Activated T-cell treated with anti-CD3 and anti-CD28 coated beads, Interleukin-2, amount 50 U/mL, for 4 hours (primary cell): Measurements from ENCODE around the gene BLZF1. TPM values are rescaled to one million over a fixed set of nuclear protein-coding genes. Genes with fewer than 3 reads are reported as not detected.
"Not testable (repeated sequence)": the region's sequence is repeated elsewhere in the genome, so short reads cannot be mapped to it uniquely, and the experiment has no call there.

Experiments
- ATAC-seq, 2 donors: fragments of 200-7000 bp; cut with Tn5 transposase; one replicate each; pipeline ENCODE4 v1.10.0; 2021
- DNase-seq: peaks from one replicate; pipeline ENCODE4 v3.0.0-alpha.2; 2020
- H3K27me3 Mint-ChIP-seq: one replicate; pipeline ENCODE4 v1.8.0; 2021; ENCODE audit warnings: low read depth, mixed read lengths
- H3K36me3 Mint-ChIP-seq: one replicate; pipeline ENCODE4 v1.8.0; 2022; ENCODE audit warnings: mixed read lengths; ENCODE audit not compliant: insufficient read depth
- H3K4me1 Mint-ChIP-seq: one replicate; pipeline ENCODE4 v1.8.0; 2021; ENCODE audit warnings: low read depth, mixed read lengths
- H3K4me3 Mint-ChIP-seq: one replicate; pipeline ENCODE4 v1.8.0; 2021; ENCODE audit warnings: mild to moderate bottlenecking, moderate library complexity, mixed read lengths
- H3K9me3 Mint-ChIP-seq: one replicate; pipeline ENCODE4 v1.8.0; 2021; ENCODE audit warnings: mixed read lengths
- total RNA-seq, 3 donors: library from RNA; stranded (reverse); gene quantifications; one replicate each; pipeline ENCODE4 v1.2.1, GENCODE V29; 2021

The BLZF1 gene
- total RNA-seq, 3 donors from 2014 or later: 7.2 to 11.2 (median 10.9) TPM

- H3K27me3 Mint-ChIP-seq: no peaks in the 10 kb centered on the region
- H3K36me3 Mint-ChIP-seq: peaks cover 15% of the 10 kb centered on the region
Measured at GRCh38 chr1:169340882-169341281, 27.1 kb upstream of the BLZF1 start.

GRCh38 chr1:169342096-169342495, 25.9 kb upstream of the BLZF1 start:
- H3K9me3 Mint-ChIP-seq, H3K27me3 Mint-ChIP-seq, H3K4me3 Mint-ChIP-seq, H3K36me3 Mint-ChIP-seq, ATAC-seq, DNase-seq: not testable (repeated sequence)
- H3K4me1 Mint-ChIP-seq: peaks cover 14% of the 10 kb centered on the region

More at GRCh38 chr1:169340882-169341281, 27.1 kb upstream of the BLZF1 start:
- Mint-ChIP-seq H3K4me1 (peaks cover 14% of the 10 kb centered on the region), H3K9me3 (no peaks in the 10 kb centered on the region), H3K4me3 (no peak overlapping the region)
- no peak for DNase-seq
- no peak for ATAC-seq

DNA sequence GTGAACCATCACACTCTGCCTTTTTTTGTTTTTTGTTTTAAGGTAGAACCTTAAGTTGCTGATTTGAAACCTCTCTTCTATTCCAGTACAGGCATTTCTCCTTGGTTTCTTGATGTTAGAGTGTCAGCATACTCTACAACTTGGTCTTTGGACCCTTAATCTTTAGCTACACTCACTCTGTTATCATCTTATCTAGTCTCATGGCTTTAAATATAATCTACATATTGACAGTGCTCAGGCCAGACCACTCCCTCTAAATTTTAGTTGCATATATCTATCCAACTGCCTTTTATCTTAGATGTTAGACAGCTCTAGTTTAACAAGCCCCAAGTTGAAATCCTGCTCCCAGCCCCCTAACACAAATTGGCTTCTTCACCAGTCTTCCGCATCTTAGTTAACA, 22.5 kb upstream of the BLZF1 start:
- Mint-ChIP-seq H3K4me3 (no peak overlapping the region), H3K9me3 (no peaks in the 10 kb centered on the region), H3K27me3 (no peaks in the 10 kb centered on the region), H3K4me1 (no peaks in the 10 kb centered on the region), H3K36me3 (peaks cover 4% of the 10 kb centered on the region)
- no peak for ATAC-seq
- DNase-seq: no peak

DNA sequence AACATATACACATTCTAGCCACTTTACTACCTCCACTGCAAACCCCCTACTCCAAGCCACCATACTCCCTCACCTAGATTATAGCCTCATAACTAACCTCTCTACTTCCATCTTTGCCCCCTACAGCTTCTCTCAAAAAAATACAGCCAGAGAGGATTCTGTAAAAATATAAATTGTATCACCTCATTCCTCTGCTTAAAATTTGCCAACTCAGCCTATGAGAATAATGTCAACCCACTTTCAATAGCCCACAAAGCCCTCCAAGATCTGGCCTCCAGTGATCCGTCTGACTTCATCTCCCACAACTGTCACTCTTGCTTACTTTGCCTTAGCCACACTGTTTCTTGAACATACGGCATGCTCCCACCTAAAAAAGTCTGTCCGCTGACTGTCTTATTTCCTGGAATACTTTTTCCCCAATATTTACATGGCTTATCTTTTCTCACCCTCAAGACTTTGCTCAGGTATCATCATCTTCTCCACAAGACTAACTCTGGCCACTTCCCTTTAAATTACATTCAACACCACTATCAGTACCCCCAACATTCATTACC, 21.9 kb upstream of the BLZF1 start:
- H3K27me3 Mint-ChIP-seq: no peaks in the 10 kb centered on the region
- no peaks in the 10 kb centered on the region for H3K9me3 Mint-ChIP-seq
- no peak for ATAC-seq
- no peak for DNase-seq
- H3K36me3 Mint-ChIP-seq: no peaks in the 10 kb centered on the region
- no peaks in the 10 kb centered on the region for H3K4me1 Mint-ChIP-seq
- H3K4me3 Mint-ChIP-seq: no peak overlapping the region

DNA sequence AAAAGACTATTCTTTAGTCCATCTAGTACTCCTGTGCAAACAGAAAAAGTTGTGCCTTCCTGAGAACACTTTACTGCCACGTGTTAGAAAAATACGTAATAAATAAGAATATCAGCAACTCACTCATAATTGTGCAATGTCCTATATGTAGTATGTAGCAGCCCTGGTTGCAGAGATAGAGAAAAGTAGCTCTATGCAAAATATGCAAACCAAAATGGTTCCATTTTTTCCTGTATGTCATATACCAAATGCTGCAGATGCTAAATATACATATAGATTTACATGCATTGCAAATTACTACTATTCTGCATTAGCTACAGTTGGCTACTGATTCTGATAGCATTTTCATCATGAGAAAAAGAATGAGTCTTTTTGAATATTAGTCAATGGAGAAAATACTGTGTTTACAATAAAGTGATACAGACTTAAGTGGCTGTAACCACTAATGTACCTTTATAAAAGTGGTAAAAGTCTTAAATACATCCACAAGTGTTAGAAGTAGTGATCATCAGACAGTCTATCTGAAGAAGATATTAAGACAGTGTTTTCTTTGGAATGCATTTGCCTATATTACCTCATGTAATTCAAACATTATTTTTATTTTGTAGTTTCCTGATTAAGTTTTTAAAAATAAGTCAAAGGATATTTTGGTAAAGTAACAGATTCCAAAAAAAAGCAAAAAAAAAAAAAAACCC, 20.2 kb upstream of the BLZF1 start:
- H3K27me3 Mint-ChIP-seq: no peaks in the 10 kb centered on the region
- no peak overlapping the region for H3K4me3 Mint-ChIP-seq
- DNase-seq (no peak), ATAC-seq (no peak)
- H3K9me3 Mint-ChIP-seq: no peaks in the 10 kb centered on the region
- peaks cover 2% of the 10 kb centered on the region for H3K36me3 Mint-ChIP-seq
- H3K4me1 Mint-ChIP-seq: peaks cover 9% of the 10 kb centered on the region

DNA sequence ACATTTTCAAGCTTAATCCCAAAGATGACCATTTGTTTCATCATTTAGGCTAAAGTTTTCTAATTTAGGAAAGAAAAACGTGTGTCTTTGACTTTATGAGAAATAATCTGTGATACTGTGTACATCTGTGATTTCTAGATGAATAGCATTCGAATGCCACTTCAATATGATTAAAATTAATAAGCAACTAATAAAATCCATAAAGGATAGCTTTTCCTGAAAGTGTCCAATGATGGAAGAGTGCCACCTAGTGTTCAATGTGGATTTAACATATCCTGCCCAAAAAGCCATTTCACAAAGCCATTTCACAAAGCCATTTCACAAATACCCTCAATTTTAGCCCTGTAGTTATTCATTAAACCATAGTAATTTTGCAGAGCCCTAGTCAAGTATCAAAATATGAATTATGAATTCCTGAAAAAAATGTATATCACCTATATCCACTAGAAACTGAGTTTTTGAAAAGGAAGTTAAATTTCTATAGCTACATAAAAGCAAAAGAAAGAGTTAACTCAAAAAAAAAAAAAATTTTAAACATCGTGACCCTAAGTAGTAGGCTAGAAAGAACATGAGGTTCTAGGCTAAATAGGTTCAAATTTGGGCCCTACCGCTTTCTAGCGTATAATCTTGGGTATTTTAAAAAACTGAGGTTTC, 19.5 kb upstream of the BLZF1 start:
- no peaks in the 10 kb centered on the region for H3K9me3 Mint-ChIP-seq

GRCh38 chr1:169360415-169360814, 7.6 kb upstream of the BLZF1 start:
- Mint-ChIP-seq H3K9me3 (no peaks in the 10 kb centered on the region), H3K4me1 (peaks cover 22% of the 10 kb centered on the region), H3K27me3 (no peaks in the 10 kb centered on the region), H3K4me3 (no peak overlapping the region), H3K36me3 (peaks cover 9% of the 10 kb centered on the region)
- DNase-seq (no peak), ATAC-seq (no peak)

More for the DNA sequence above, 19.5 kb upstream of the BLZF1 start:
- no peak for DNase-seq
- Mint-ChIP-seq H3K27me3 (no peaks in the 10 kb centered on the region), H3K36me3 (peaks cover 2% of the 10 kb centered on the region), H3K4me3 (no peak overlapping the region), H3K4me1 (peaks cover 11% of the 10 kb centered on the region)
- ATAC-seq: no peak

GRCh38 chr1:169361281-169361680, 6.7 kb upstream of the BLZF1 start:
- Mint-ChIP-seq H3K27me3 (no peaks in the 10 kb centered on the region), H3K4me3 (no peak overlapping the region)

DNA sequence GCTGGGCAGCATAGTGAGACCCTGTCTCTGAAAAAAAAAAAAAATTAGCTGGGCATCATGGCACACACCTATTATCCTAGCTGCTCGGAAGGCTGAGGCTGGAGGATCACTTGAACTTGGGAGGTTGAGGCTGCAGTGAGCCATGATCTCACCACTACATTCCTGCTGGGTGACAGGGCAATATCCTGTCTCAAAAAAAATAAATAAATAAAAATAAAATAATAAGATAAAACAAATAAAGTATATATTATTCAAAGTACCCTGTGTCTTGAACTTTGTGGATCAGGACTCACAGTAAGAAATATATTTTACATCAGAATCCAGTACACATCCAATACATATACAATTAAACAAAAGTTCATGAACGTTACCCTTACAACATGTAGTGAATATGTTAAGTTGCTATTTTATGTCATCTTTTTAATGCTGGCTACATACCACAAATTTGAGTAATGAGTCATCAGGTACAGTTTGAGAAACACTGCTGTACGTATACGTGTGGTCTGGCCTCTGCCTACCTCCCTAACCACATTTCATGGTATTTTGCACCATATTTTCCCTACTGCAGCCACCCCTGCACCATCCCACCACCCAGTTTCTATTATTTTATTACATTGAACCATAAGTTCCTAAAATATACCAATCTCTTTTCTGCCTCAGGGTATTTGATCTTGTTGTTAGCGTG, 4.8 kb upstream of the BLZF1 start:
- peak; percentile 11 for DNase-seq
- no peaks in the 10 kb centered on the region for H3K9me3 Mint-ChIP-seq
- H3K36me3 Mint-ChIP-seq: peaks cover 9% of the 10 kb centered on the region
- ATAC-seq: peak; percentile 35 to 42
- peak overlapping the region; percentile 25 for H3K4me3 Mint-ChIP-seq
- H3K4me1 Mint-ChIP-seq: peaks cover 22% of the 10 kb centered on the region
- no peaks in the 10 kb centered on the region for H3K27me3 Mint-ChIP-seq

More at GRCh38 chr1:169361281-169361680, 6.7 kb upstream of the BLZF1 start:
- Mint-ChIP-seq H3K36me3 (peaks cover 9% of the 10 kb centered on the region), H3K9me3 (no peaks in the 10 kb centered on the region), H3K4me1 (peaks cover 22% of the 10 kb centered on the region)
- no peak for DNase-seq
- ATAC-seq: no peak

GRCh38 chr1:169364948-169365347, 3.0 kb upstream of the BLZF1 start:
- Mint-ChIP-seq H3K4me3 (peak overlapping the region; percentile 3), H3K9me3 (no peaks in the 10 kb centered on the region), H3K36me3 (peaks cover 12% of the 10 kb centered on the region), H3K27me3 (no peaks in the 10 kb centered on the region), H3K4me1 (peaks cover 24% of the 10 kb centered on the region)
- DNase-seq (no peak), ATAC-seq (no peak)

DNA sequence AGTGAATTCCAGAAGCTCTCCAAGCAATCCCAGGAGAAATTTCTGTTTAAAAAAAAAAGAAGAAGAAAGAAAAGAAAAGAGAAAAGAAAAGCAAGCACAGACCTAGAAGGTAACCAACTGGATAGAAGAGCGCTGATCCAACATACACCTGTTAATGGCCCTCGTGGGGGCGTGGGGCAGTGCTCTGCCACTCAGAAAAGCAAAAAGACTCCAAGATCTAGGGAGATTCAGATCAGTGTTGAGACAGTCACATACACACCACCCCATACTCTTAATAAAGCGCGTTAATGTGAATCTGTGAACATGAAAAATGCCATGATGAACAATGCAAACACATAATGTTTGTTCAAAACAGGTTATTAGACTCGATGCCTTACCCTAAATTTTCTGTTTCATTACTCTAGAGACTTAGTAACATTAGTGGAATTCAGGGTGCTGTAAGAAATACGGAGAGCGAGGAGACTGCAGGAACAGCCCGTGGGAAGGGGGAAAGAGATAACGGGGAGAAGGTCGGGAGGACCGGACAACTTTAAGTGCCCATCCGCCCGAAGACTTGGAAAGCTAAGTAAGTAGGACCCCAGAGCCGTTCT, 804 bp upstream of the BLZF1 start:
- Mint-ChIP-seq H3K4me3 (no peak overlapping the region), H3K27me3 (no peaks in the 10 kb centered on the region), H3K9me3 (no peaks in the 10 kb centered on the region), H3K4me1 (peaks cover 33% of the 10 kb centered on the region), H3K36me3 (peaks cover 24% of the 10 kb centered on the region)
- no peak for DNase-seq
- ATAC-seq: no peak

DNA sequence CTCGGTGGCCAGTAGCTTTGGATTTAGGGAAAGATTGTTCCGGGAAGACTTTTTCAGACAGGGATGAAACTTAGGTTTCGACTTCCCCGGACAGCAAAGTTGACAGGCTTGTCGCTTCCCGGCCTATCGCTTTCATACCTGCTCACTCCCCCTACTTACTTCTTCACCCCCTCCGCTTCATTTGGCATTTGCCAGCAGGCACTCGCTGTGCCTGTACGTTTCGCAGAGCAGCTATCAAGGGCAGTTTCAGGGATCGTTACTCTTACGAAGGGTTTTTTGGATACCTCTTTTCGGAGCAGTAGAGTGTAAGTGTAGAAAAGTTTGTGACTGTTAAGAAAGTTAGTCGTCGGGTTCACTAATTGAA, 393 bp downstream of the BLZF1 start:
- H3K36me3 Mint-ChIP-seq: peaks cover 28% of the 10 kb centered on the region
- ATAC-seq (peak in 1 of 2 donors; percentile 19), DNase-seq (peak; percentile 17)
- peaks cover 27% of the 10 kb centered on the region for H3K4me1 Mint-ChIP-seq
- no peak overlapping the region for H3K4me3 Mint-ChIP-seq
- no peaks in the 10 kb centered on the region for H3K27me3 Mint-ChIP-seq
- no peaks in the 10 kb centered on the region for H3K9me3 Mint-ChIP-seq

DNA sequence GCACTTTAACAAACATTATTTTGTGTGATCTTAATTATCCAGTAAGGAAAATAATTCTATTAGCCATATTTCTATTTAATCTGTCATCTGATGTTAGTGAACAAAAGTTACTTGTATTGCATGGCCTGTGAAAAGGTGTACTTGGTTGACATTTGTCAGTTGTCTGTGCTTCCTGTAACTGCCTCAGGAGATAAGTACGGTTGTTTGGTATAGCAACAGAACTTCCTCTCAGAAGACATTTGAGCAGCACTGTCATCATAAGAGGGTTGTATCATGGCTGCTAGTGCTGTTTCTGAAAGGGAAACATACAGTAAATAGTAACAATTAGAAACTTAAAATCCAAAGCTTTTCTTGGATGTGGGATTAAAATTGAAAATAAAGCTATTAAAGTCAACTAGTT, 3.4 kb downstream of the BLZF1 start:
- ATAC-seq: no peak
- Mint-ChIP-seq H3K4me3 (no peak overlapping the region), H3K4me1 (peaks cover 19% of the 10 kb centered on the region), H3K36me3 (peaks cover 25% of the 10 kb centered on the region), H3K27me3 (no peaks in the 10 kb centered on the region), H3K9me3 (no peaks in the 10 kb centered on the region)
- no peak for DNase-seq

- Mint-ChIP-seq H3K36me3 (peaks cover 42% of the 10 kb centered on the region), H3K4me1 (no peaks in the 10 kb centered on the region), H3K27me3 (no peaks in the 10 kb centered on the region), H3K9me3 (no peaks in the 10 kb centered on the region), H3K4me3 (no peak overlapping the region)
- ATAC-seq: no peak
- DNase-seq: no peak
Measured at GRCh38 chr1:169381162-169381561, 13.2 kb downstream of the BLZF1 start.
